Uterus (tissue), 4 donors: ENCODE data around the gene DGKI. TPM values are rescaled to one million over a fixed set of nuclear protein-coding genes. Genes with fewer than 3 reads are reported as not detected.

Experiments
- DNase-seq, 2 donors: peaks; one replicate each; pipeline ENCODE4 v3.0.0-alpha.2; 2019 to 2020
- H3K27ac ChIP-seq, 2 donors: fragments of 200-600 bp; sonication (generic); 1 replicate in 1 of 2; 2 replicates in 1 of 2; pipeline ENCODE4 v1.5.1; 2016 to 2018
- H3K27me3 ChIP-seq, 2 donors: fragments of 200-600 bp; sonication (generic); one replicate each; pipeline ENCODE4 v1.5.1; 2018 to 2019; ENCODE audit warnings: control low read depth in 1 of 2
- H3K36me3 ChIP-seq, 2 donors: fragments of 200-600 bp; sonication (generic); one replicate each; pipeline ENCODE4 v1.5.1; 2019; ENCODE audit warnings: control low read depth in 1 of 2
- H3K4me1 ChIP-seq, 2 donors: fragments of 200-600 bp; sonication (generic); one replicate each; pipeline ENCODE4 v1.5.1; 2018 to 2019; ENCODE audit warnings: control low read depth in 1 of 2
- H3K4me3 ChIP-seq, 2 donors: fragments of 200-600 bp; sonication (generic); 1 replicate in 1 of 2; 2 replicates in 1 of 2; pipeline ENCODE4 v1.5.1; 2018 to 2019; ENCODE audit warnings: mild to moderate bottlenecking in 1 of 2
- H3K9me3 ChIP-seq, 2 donors: fragments of 200-600 bp; sonication (generic); one replicate each; pipeline ENCODE4 v1.5.1; 2019; ENCODE audit warnings: control low read depth in 1 of 2
- POLR2A ChIP-seq, 2 donors: fragments of 450-650 bp; IDR thresholded peaks; one replicate each; pipeline ENCODE4 v1.6.1; 2016; ENCODE audit warnings: antibody characterized with exemption in 2 of 2, mild to moderate bottlenecking in 1 of 2, moderate library complexity in 1 of 2
- intact Hi-C: fragments of 100-400 bp; cut with DNase I; formaldehyde crosslinking; loops from one replicate; pipeline ENCODE4 v1.15.1; 2023; ENCODE audit warnings: low total_unique reads
- total RNA-seq, 4 donors: library from RNA; depleted of rRNA in 3 of 4; stranded (reverse); fragments of >200 nt in 3 of 4; gene quantifications; one replicate each; pipeline versions ENCODE4 v1.1.0 to v1.2.4, GENCODE V29; 2014 to 2023
- TF ChIP-seq, protein P1 (sequence below), 4 experiments: fragments of 200-600 bp in 2 of 4; fragments of 450-650 bp in 2 of 4; sonication (generic) in 2 of 4; IDR thresholded peaks; one replicate each; pipeline ENCODE4 v1.5.1; 2016 to 2019; ENCODE audit warnings: antibody characterized with exemption in 4 of 4, mild to moderate bottlenecking in 2 of 4, moderate library complexity in 1 of 4
- donor health status: DM: yes; HTN: yes; CAD: no.

Gene DGKI
- total RNA-seq, 4 donors from 2014 or later: 1.0 to 8.5 (median 4.1) TPM

DNA sequence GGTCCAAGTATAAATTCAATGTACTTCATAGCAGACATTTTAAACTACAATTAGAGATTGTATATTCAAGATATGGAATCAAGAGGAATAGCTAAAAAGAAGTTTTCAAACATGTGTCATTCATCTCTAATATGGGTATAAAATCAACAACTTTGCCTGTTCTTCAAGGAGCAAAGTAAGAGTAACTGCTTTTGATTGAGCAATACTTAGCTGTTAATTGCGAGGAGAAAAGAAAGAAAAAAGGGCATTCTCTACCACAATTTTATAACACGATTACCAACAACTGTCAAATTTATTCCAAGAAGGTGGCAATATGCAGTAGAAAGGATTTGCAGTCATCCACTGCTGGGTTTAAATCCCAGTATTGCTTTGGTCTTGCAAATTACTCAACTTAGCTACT is 356.9 kb downstream of the DGKI start:
- TF ChIP-seq, protein P1, sequence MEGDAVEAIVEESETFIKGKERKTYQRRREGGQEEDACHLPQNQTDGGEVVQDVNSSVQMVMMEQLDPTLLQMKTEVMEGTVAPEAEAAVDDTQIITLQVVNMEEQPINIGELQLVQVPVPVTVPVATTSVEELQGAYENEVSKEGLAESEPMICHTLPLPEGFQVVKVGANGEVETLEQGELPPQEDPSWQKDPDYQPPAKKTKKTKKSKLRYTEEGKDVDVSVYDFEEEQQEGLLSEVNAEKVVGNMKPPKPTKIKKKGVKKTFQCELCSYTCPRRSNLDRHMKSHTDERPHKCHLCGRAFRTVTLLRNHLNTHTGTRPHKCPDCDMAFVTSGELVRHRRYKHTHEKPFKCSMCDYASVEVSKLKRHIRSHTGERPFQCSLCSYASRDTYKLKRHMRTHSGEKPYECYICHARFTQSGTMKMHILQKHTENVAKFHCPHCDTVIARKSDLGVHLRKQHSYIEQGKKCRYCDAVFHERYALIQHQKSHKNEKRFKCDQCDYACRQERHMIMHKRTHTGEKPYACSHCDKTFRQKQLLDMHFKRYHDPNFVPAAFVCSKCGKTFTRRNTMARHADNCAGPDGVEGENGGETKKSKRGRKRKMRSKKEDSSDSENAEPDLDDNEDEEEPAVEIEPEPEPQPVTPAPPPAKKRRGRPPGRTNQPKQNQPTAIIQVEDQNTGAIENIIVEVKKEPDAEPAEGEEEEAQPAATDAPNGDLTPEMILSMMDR (IDR thresholded peaks at IDR 0.05): no peak
- no peak for TF ChIP-seq POLR2A (IDR thresholded peaks at IDR 0.05)
- no peaks in the 10 kb centered on the region for H3K36me3 ChIP-seq
- no peak overlapping the region for H3K4me3 ChIP-seq
- H3K9me3 ChIP-seq: no peaks in the 10 kb centered on the region
- no peak for DNase-seq
- no peaks in the 10 kb centered on the region for H3K27me3 ChIP-seq
- intact Hi-C loops: no loop called here
- H3K4me1 ChIP-seq: no peaks in the 10 kb centered on the region
- no peak overlapping the region for H3K27ac ChIP-seq

DNA sequence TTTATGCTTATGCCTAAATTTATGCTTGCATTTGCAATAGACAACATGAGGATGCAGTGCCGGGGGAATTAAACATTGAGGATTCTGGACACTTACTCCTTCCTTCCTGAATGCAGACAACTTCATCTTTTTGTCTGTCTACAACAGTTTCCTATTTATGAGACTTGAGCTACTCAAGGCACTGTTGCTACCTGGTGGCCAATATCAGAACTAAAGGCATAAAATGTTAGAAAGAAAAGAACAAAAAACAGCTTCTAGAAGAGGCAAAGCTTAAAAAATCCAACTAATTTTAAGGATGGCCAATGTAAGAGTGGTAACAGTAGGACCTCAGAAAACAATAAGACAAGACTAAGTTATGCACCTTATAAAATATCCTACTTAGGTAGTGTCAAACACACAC is 358.7 kb downstream of the DGKI start:
- Histone ChIP-seq H3K4me1 (no peaks in the 10 kb centered on the region), H3K36me3 (no peaks in the 10 kb centered on the region), H3K9me3 (no peaks in the 10 kb centered on the region), H3K27ac (no peak overlapping the region), H3K27me3 (no peaks in the 10 kb centered on the region), H3K4me3 (no peak overlapping the region)
- TF ChIP-seq, protein P1 (IDR thresholded peaks at IDR 0.05): peak in 2 of 4 experiments; percentile 20 to 30
- TF ChIP-seq POLR2A (IDR thresholded peaks at IDR 0.05): no peak
- intact Hi-C loops: no loop called here
- DNase-seq: no peak

DNA sequence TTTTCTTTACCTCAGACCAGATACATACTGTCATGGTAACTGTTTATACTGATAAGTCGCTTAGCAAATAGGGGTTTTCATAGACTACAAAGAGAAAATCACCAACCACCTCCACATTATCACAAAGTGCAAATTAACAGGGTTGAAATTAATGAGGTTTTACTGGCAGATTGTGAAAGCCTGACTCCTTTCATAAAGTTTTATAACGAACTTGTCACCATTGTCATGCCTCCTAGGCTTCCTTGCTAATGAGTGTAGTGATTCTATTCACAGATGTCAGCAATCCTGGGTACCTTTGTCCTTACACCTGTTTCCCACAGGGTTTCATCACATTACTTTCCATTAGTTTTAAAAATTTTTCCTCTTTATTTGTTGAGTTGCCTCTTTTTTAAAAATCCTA is 361.0 kb downstream of the DGKI start:
- no peak for DNase-seq
- Histone ChIP-seq H3K4me3 (no peak overlapping the region), H3K9me3 (no peaks in the 10 kb centered on the region), H3K36me3 (no peaks in the 10 kb centered on the region), H3K27me3 (no peaks in the 10 kb centered on the region), H3K27ac (no peak overlapping the region), H3K4me1 (no peaks in the 10 kb centered on the region)
- no peak for TF ChIP-seq POLR2A (IDR thresholded peaks at IDR 0.05)
- TF ChIP-seq, protein P1 (IDR thresholded peaks at IDR 0.05): no peak
- intact Hi-C loops: no loop called here

DNA sequence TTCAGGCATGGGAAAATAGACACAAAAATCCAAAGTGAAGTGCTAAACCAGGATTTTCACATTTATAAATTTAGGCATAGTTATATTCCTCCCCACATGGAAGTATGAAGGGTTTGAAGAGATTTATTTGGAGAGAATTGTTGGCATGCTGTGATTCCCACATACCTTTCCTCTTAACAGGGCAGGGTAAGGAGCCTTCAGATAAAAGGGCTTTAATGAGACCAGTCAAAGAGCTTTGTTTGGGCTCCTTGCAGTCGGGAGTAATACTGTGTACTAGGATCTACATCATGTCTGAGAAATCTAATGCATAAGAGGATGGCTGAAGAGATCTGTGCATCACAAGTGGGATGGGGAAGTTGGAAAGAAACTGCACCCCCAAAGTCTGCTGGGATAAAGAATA is 362.4 kb downstream of the DGKI start:
- intact Hi-C loops: no loop called here

DNA sequence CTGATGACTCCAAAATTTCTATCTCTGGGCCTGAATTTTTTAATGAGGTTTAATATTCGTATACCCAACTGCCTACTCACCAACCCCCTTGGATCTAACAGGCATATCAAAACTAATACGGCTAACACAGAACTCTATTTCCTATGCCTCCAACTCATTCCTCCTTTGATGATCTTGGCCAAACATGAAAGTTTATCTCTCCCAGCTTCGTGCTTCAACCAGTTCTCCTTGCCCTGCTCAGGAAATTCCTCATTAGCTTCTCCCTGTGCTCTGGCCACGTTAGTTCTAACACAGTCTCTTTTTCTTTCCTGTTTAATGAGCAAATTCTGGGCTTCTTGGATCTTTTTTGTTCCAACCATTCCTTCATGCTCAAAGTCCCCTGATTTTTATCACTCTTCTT is 364.3 kb downstream of the DGKI start:
- Histone ChIP-seq H3K4me1 (no peaks in the 10 kb centered on the region), H3K9me3 (no peaks in the 10 kb centered on the region), H3K36me3 (no peaks in the 10 kb centered on the region), H3K27me3 (no peaks in the 10 kb centered on the region), H3K4me3 (no peak overlapping the region), H3K27ac (no peak overlapping the region)
- no peak for TF ChIP-seq POLR2A (IDR thresholded peaks at IDR 0.05)
- TF ChIP-seq, protein P1 (IDR thresholded peaks at IDR 0.05): no peak
- DNase-seq: no peak
- intact Hi-C loops: no loop called here

More for the DNA sequence above, 362.4 kb downstream of the DGKI start:
- Histone ChIP-seq H3K27ac (no peak overlapping the region), H3K4me1 (no peaks in the 10 kb centered on the region), H3K9me3 (no peaks in the 10 kb centered on the region), H3K4me3 (no peak overlapping the region), H3K27me3 (no peaks in the 10 kb centered on the region), H3K36me3 (no peaks in the 10 kb centered on the region)
- no peak for DNase-seq
- TF ChIP-seq, protein P1 (IDR thresholded peaks at IDR 0.05): no peak
- no peak for TF ChIP-seq POLR2A (IDR thresholded peaks at IDR 0.05)
